ENCODE data around the gene CDX1. TPM values are rescaled to one million over a fixed set of nuclear protein-coding genes. Genes with fewer than 3 reads are reported as not detected.

CDX1 gene
- polyA plus RNA-seq, 1 experiment, result 0.97 TPM

GRCh38 chr5:150203832-150204589, 37.4 kb downstream of the CDX1 start:
- ChIA-PET CTCF (interaction anchor here (0.7 to 1.2 kb wide), 3 partner anchors 12 to 29 kb away, joined by 3 to 4 read pairs (median 4); no protein-coding TSS in a partner anchor), POLR2A (no interaction called here)
- no peak for TF ChIP-seq CTCF (IDR thresholded peaks at IDR 0.05; ENCODE audit: insufficient read depth, low read depth, low read length)
- no peaks in the 10 kb centered on the region for H3K36me3 ChIP-seq (ENCODE audit: control insufficient read depth, insufficient read depth, low read length)
- no peak for DNase-seq (ENCODE audit: low read depth)
- H3K4me3 ChIP-seq (ENCODE audit: low read depth, low read length), result no peak overlapping the region
- H3K27me3 ChIP-seq (ENCODE audit: control insufficient read depth, insufficient read depth, low read length), result peaks cover 4% of the 10 kb centered on the region; the same call in 1 of the 2 replicates

- CTCF ChIA-PET, result interaction anchor here (0.7 to 1.2 kb wide), 3 partner anchors 13 to 29 kb away, joined by 3 to 4 read pairs (median 4); no protein-coding TSS in a partner anchor
- POLR2A ChIA-PET, result no interaction called here
- no peak for DNase-seq (ENCODE audit: low read depth)
- no peak for TF ChIP-seq CTCF (IDR thresholded peaks at IDR 0.05; ENCODE audit: insufficient read depth, low read depth, low read length)
- no peaks in the 10 kb centered on the region for H3K36me3 ChIP-seq (ENCODE audit: control insufficient read depth, insufficient read depth, low read length)
- peaks cover 3% of the 10 kb centered on the region; the same call in 1 of the 2 replicates for H3K27me3 ChIP-seq (ENCODE audit: control insufficient read depth, insufficient read depth, low read length)
- H3K4me3 ChIP-seq (ENCODE audit: low read depth, low read length), result no peak overlapping the region
Measured at GRCh38 chr5:150204590-150204960, 38.0 kb downstream of the CDX1 start.

GRCh38 chr5:150206098-150206778, 39.7 kb downstream of the CDX1 start:
- DNase-seq (ENCODE audit: low read depth), result no peak
- CTCF ChIA-PET, result interaction anchor here (0.9 to 1.9 kb wide), 5 partner anchors 9 to 372 kb away, joined by 3 to 7 read pairs (median 3); no protein-coding TSS in a partner anchor

GRCh38 chr5:150206779-150207115, 40.2 kb downstream of the CDX1 start:
- Histone ChIP-seq H3K4me3 (ENCODE audit: low read depth, low read length) (no peak overlapping the region), H3K36me3 (ENCODE audit: control insufficient read depth, insufficient read depth, low read length) (no peaks in the 10 kb centered on the region), H3K27me3 (ENCODE audit: control insufficient read depth, insufficient read depth, low read length) (no peaks in the 10 kb centered on the region)
- no peak for DNase-seq (ENCODE audit: low read depth)
- TF ChIP-seq CTCF (IDR thresholded peaks at IDR 0.05; ENCODE audit: insufficient read depth, low read depth, low read length), result no peak
- ChIA-PET CTCF (interaction anchor here (1.0 to 3.4 kb wide), 4 partner anchors 10 to 373 kb away, joined by 3 to 12 read pairs (median 5); no protein-coding TSS in a partner anchor), POLR2A (no interaction called here)

More at GRCh38 chr5:150206098-150206778, 39.7 kb downstream of the CDX1 start:
- Histone ChIP-seq H3K27me3 (ENCODE audit: control insufficient read depth, insufficient read depth, low read length) (no peaks in the 10 kb centered on the region), H3K4me3 (ENCODE audit: low read depth, low read length) (no peak overlapping the region), H3K36me3 (ENCODE audit: control insufficient read depth, insufficient read depth, low read length) (no peaks in the 10 kb centered on the region)
- TF ChIP-seq CTCF (IDR thresholded peaks at IDR 0.05; ENCODE audit: insufficient read depth, low read depth, low read length), result no peak
- POLR2A ChIA-PET, result no interaction called here
